GM12801 (cell line): ENCODE measurements around the gene DRD2.

Source experiments
- TF ChIP-seq, protein P1 (sequence below): IDR thresholded peaks from one replicate; pipeline ENCODE4 v1.5.1; 2011; ENCODE audit warnings: control low read depth; ENCODE audit not compliant: insufficient read length; ENCODE audit errors: extremely low read depth

Gene DRD2

GRCh38 chr11:113409526-113409925 lies 65.7 kb downstream of the DRD2 start:
- TF ChIP-seq, protein P1, sequence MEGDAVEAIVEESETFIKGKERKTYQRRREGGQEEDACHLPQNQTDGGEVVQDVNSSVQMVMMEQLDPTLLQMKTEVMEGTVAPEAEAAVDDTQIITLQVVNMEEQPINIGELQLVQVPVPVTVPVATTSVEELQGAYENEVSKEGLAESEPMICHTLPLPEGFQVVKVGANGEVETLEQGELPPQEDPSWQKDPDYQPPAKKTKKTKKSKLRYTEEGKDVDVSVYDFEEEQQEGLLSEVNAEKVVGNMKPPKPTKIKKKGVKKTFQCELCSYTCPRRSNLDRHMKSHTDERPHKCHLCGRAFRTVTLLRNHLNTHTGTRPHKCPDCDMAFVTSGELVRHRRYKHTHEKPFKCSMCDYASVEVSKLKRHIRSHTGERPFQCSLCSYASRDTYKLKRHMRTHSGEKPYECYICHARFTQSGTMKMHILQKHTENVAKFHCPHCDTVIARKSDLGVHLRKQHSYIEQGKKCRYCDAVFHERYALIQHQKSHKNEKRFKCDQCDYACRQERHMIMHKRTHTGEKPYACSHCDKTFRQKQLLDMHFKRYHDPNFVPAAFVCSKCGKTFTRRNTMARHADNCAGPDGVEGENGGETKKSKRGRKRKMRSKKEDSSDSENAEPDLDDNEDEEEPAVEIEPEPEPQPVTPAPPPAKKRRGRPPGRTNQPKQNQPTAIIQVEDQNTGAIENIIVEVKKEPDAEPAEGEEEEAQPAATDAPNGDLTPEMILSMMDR: no peak

- TF ChIP-seq, protein P1: no peak
Observed at GRCh38 chr11:113408887-113409286, 66.3 kb downstream of the DRD2 start.

DNA sequence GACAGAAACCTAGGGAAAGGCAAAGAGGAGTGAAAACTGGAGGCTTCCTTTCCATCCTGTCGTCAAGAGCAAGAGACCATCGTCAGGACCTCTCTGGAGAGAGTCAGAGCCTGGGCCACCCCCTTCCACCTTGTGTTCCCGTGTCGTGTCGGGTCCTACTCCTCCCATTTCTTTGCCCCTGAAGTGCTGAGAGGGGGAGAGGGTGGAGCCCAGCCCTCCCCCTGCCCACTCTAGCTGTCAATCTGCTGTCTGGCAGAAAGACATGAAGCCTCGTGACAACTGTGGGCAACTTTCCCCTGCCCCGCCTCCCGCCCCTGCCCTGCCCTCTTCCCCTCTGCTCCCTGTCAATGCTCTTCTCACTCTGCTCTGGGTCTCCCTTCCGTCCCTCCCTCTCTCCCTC lies 67.0 kb downstream of the DRD2 start:
- TF ChIP-seq, protein P1: no peak

DNA sequence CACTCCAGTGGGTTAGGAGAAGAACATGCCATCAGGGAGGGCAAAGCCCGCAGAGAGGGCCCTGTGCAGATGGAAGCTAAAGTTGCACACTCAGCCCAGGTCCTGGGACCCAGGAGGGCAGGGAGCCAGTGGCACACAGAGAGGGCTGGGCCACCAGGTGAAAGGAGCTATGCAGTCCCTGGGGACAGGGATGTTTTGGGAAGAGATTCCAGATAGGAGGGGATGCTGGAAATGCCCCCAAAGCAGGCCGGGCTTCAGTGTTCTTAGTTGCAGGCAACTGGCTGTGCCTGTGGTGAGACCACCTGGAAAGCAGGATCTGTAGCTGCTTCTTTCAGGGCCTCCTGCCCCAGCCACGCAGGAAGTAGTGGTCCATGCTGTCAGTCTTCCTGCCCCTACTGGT lies 68.0 kb downstream of the DRD2 start:
- TF ChIP-seq, protein P1: no peak

- TF ChIP-seq, protein P1: no peak
Observed at GRCh38 chr11:113405724-113406478, 69.3 kb downstream of the DRD2 start.

DNA sequence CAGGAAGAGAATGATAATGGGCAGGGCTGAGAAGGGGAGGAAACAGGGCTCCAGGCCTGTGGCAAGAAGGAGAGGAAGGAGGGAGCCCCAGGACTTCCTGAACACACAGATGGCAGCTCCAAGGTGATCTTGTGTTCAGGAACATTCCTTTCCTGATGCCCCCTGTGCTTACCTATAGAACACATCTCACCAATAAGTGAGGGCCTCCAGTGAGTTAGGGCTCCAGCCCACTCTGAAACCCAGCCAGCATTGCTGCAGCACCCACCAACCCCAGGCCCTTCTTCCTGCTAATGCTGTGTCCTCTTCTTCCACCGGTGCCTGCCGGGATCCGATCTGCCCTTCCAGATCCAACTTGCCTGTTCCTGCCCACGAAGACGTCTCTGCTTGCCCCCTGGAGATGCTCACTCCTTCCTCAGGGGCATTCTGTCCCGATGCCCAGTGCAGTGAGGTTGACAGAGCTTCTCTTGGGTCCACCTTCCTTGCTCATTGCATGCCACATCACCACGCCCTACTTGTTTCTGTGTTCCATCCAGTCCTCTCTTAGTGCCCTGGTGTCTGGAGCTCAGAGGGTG lies 70.3 kb downstream of the DRD2 start:
- TF ChIP-seq, protein P1: no peak

GRCh38 chr11:113401718-113402117 lies 73.5 kb downstream of the DRD2 start:
- TF ChIP-seq, protein P1: no peak
